SK-N-SH treated with all-trans-retinoic acid at 6 μM for 48 hours (cell line): Measurements from ENCODE around the gene CLPSL2.

ENCODE experiments used
- ARNTL ChIP-seq: fragments of 450-650 bp; formaldehyde crosslinking; IDR thresholded peaks from 2 replicates; pipeline ENCODE4 v1.5.0; 2020; ENCODE audit warnings: low read depth, mild to moderate bottlenecking, moderate library complexity, borderline replicate concordance
- BACH2 ChIP-seq: fragments of 250-450 bp; sonication (Bioruptor Pico); IDR thresholded peaks from 2 replicates; pipeline ENCODE4 v1.9.0; 2021; ENCODE audit warnings: mild to moderate bottlenecking, borderline replicate concordance
- CREB5 ChIP-seq: fragments of 250-450 bp; sonication (Bioruptor Pico); IDR thresholded peaks from 2 replicates; pipeline ENCODE4 v1.5.1; 2020; ENCODE audit warnings: low read depth, mild to moderate bottlenecking, moderate library complexity
- GLIS3 ChIP-seq: fragments of 250-450 bp; sonication (Bioruptor Pico); IDR thresholded peaks from 2 replicates; pipeline ENCODE4 v1.5.0; 2020; ENCODE audit warnings: mild to moderate bottlenecking, moderate library complexity
- ISL1 ChIP-seq: fragments of 250-450 bp; sonication (Bioruptor Pico); IDR thresholded peaks from 2 replicates; pipeline ENCODE4 v2.1.2; 2022; ENCODE audit warnings: mild to moderate bottlenecking, moderate library complexity
- OSR1 ChIP-seq: fragments of 250-450 bp; sonication (Bioruptor Pico); IDR thresholded peaks from 2 replicates; pipeline ENCODE4 v1.8.0; 2022; ENCODE audit warnings: moderate library complexity, mild to moderate bottlenecking, inconsistent platforms
- RARB ChIP-seq: fragments of 250-450 bp; sonication (Bioruptor Pico); IDR thresholded peaks from 2 replicates; pipeline ENCODE4 v1.8.0; 2021; ENCODE audit warnings: mild to moderate bottlenecking, moderate library complexity
- ZFP3 ChIP-seq: fragments of 250-450 bp; sonication (Bioruptor Pico); IDR thresholded peaks from 2 replicates; pipeline ENCODE4 v1.5.0; 2020; ENCODE audit warnings: mild to moderate bottlenecking, moderate library complexity
- ZNF565 ChIP-seq: fragments of 450-650 bp; formaldehyde crosslinking; conservative IDR thresholded peaks from 2 replicates; pipeline ENCODE4 v1.5.0; 2020; ENCODE audit warnings: low read depth, mild to moderate bottlenecking, moderate library complexity
- ZNF70 ChIP-seq: fragments of 450-650 bp; formaldehyde crosslinking; IDR thresholded peaks from 2 replicates; pipeline ENCODE4 v1.5.0; 2020; ENCODE audit warnings: mild to moderate bottlenecking, moderate library complexity
- TF ChIP-seq, protein P1 (sequence below): fragments of 250-450 bp; sonication (Bioruptor Pico); IDR thresholded peaks from 2 replicates; pipeline ENCODE4 v1.8.0; 2020; ENCODE audit warnings: mild to moderate bottlenecking, moderate library complexity, borderline replicate concordance

DNA sequence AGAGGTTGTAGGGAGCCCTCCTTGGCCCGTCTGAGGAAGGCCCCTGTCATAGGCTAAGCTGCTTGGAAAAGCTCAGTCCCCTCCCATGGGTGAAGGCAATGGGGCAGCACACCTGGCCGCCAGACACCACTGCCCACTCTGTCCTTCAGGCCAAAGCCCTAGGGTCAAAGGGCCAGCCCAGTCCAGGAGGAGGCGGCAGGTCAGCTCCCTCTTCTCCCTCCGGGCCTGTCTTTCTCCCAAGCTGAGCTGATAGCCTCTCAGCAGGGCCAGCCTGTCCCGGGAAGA, 5.1 kb upstream of the CLPSL2 start:
- TF ChIP-seq ZNF70: no peak
- no peak for TF ChIP-seq ZFP3 (CRISPR knock-in tag)
- no peak for TF ChIP-seq OSR1 (CRISPR knock-in tag)
- TF ChIP-seq GLIS3 (CRISPR knock-in tag): no peak
- TF ChIP-seq BACH2 (CRISPR knock-in tag): no peak
- TF ChIP-seq ARNTL (CRISPR knock-in tag): no peak
- TF ChIP-seq, protein P1, sequence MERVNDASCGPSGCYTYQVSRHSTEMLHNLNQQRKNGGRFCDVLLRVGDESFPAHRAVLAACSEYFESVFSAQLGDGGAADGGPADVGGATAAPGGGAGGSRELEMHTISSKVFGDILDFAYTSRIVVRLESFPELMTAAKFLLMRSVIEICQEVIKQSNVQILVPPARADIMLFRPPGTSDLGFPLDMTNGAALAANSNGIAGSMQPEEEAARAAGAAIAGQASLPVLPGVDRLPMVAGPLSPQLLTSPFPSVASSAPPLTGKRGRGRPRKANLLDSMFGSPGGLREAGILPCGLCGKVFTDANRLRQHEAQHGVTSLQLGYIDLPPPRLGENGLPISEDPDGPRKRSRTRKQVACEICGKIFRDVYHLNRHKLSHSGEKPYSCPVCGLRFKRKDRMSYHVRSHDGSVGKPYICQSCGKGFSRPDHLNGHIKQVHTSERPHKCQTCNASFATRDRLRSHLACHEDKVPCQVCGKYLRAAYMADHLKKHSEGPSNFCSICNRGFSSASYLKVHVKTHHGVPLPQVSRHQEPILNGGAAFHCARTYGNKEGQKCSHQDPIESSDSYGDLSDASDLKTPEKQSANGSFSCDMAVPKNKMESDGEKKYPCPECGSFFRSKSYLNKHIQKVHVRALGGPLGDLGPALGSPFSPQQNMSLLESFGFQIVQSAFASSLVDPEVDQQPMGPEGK (CRISPR knock-in tag): no peak
- no peak for TF ChIP-seq CREB5 (CRISPR knock-in tag)
- TF ChIP-seq ISL1 (CRISPR knock-in tag): no peak
- TF ChIP-seq ZNF565: no peak
- no peak for TF ChIP-seq RARB
